ENCODE measurements around the gene MRPL40.

GRCh38 chr22:19396934-19397733, 35.2 kb upstream of the MRPL40 start:
- no peak for TF ChIP-seq CTCF (IDR thresholded peaks at IDR 0.05)
- TF ChIP-seq POLR2A (IDR thresholded peaks at IDR 0.05) = no peak
